Vagina (tissue), 2 donors: Measurements from ENCODE around the gene LIPM.

Experiments used
- POLR2AphosphoS5 ChIP-seq, 2 donors: sonication (generic); formaldehyde crosslinking; IDR thresholded peaks; one replicate each; pipeline ENCODE4 v1.9.0; 2017; ENCODE audit warnings: antibody characterized with exemption in 2 of 2, mild to moderate bottlenecking in 2 of 2, low read depth in 1 of 2; ENCODE audit not compliant: insufficient read depth in 1 of 2
- TF ChIP-seq, protein P1 (sequence below), 3 experiments: fragments of 450-650 bp in 2 of 3; fragments of 200-600 bp in 1 of 3; sonication (generic) in 1 of 3; IDR thresholded peaks; one replicate each; pipeline ENCODE4 v1.5.1; 2017 to 2019; ENCODE audit warnings: antibody characterized with exemption in 3 of 3, mild to moderate bottlenecking in 2 of 3, moderate library complexity in 2 of 3

DNA sequence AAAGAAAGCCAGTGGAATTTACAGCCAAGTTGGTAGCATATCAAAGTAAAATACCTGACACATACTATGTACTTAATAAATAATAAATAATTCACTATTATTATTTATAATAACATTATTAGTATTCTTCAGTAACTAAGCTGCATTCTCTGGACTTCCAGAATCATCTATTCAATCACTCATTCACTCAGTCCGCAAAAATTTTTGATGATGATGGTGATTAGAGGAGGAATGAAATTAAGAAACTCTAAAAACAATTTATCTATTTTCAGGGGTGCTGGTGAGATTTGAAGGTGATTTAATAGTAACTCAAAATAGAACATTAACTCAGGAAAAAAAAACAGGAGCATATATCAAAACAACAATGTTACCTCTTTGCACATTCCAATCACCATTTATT, 45.9 kb upstream of the LIPM start:
- no peak for TF ChIP-seq POLR2AphosphoS5 (IDR thresholded peaks at IDR 0.05; ENCODE audit: insufficient read depth in 1 of 2, low read depth in 1 of 2)
- TF ChIP-seq, protein P1, sequence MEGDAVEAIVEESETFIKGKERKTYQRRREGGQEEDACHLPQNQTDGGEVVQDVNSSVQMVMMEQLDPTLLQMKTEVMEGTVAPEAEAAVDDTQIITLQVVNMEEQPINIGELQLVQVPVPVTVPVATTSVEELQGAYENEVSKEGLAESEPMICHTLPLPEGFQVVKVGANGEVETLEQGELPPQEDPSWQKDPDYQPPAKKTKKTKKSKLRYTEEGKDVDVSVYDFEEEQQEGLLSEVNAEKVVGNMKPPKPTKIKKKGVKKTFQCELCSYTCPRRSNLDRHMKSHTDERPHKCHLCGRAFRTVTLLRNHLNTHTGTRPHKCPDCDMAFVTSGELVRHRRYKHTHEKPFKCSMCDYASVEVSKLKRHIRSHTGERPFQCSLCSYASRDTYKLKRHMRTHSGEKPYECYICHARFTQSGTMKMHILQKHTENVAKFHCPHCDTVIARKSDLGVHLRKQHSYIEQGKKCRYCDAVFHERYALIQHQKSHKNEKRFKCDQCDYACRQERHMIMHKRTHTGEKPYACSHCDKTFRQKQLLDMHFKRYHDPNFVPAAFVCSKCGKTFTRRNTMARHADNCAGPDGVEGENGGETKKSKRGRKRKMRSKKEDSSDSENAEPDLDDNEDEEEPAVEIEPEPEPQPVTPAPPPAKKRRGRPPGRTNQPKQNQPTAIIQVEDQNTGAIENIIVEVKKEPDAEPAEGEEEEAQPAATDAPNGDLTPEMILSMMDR (IDR thresholded peaks at IDR 0.05), result no peak
